ENCODE results near the gene ZNF236. TPM values are rescaled to one million over a fixed set of nuclear protein-coding genes. Genes with fewer than 3 reads are reported as not detected.

Gene ZNF236
- total RNA-seq, 4 donors from 2014 or later: 10.1 to 15.8 (median 14.8) TPM

GRCh38 chr18:76957384-76958355 lies 135.3 kb downstream of the ZNF236 start:
- Histone ChIP-seq H3K36me3 (peaks cover 20 to 65% (median 54%) of the 10 kb centered on the region in 4 donors), H3K27me3 (no peaks in the 10 kb centered on the region), H3K27ac (replicated peaks in 1 of 4) (no peak overlapping the region), H3K4me1 (peaks cover 10 to 22% (median 17%) of the 10 kb centered on the region in 4 donors), H3K4me3 (no peak overlapping the region), H3K9me3 (no peaks in the 10 kb centered on the region)
- no peak for TF ChIP-seq CTCF (IDR thresholded peaks at IDR 0.05)
- no peak for TF ChIP-seq POLR2A (IDR thresholded peaks at IDR 0.05; ENCODE audit: low read depth)
- no peak for TF ChIP-seq EP300 (IDR thresholded peaks at IDR 0.05)
- no peak for TF ChIP-seq POLR2AphosphoS5 (IDR thresholded peaks at IDR 0.05)
- intact Hi-C loops (cut with DNase I): no loop called here
- 87% methylated on average over 18 of the region's 18 CpGs for WGBS
- peak; percentile 34 for DNase-seq (ENCODE audit: extremely low spot score)

GRCh38 chr18:76958692-76959341 lies 136.5 kb downstream of the ZNF236 start:
- no peaks in the 10 kb centered on the region for H3K27me3 ChIP-seq
- DNase-seq (ENCODE audit: extremely low spot score): no peak
- H3K4me1 ChIP-seq: peaks cover 2 to 10% (median 7%) of the 10 kb centered on the region in 4 donors
- H3K9me3 ChIP-seq: no peaks in the 10 kb centered on the region
- 76% methylated on average over 16 of the region's 16 CpGs for WGBS
- H3K36me3 ChIP-seq: peaks cover 20 to 70% (median 56%) of the 10 kb centered on the region in 4 donors
- no peak overlapping the region for H3K4me3 ChIP-seq
- TF ChIP-seq CTCF (IDR thresholded peaks at IDR 0.05) (no peak), POLR2AphosphoS5 (IDR thresholded peaks at IDR 0.05) (no peak), EP300 (IDR thresholded peaks at IDR 0.05) (no peak), POLR2A (IDR thresholded peaks at IDR 0.05; ENCODE audit: low read depth) (no peak)
- H3K27ac ChIP-seq (replicated peaks in 1 of 4): no peak overlapping the region
- intact Hi-C loops (cut with DNase I): no loop called here

GRCh38 chr18:76959605-76960004 lies 137.2 kb downstream of the ZNF236 start:
- no peak for TF ChIP-seq EP300 (IDR thresholded peaks at IDR 0.05)
- TF ChIP-seq POLR2A (IDR thresholded peaks at IDR 0.05; ENCODE audit: low read depth): no peak
- TF ChIP-seq POLR2AphosphoS5 (IDR thresholded peaks at IDR 0.05): no peak
- TF ChIP-seq CTCF (IDR thresholded peaks at IDR 0.05): no peak
- H3K4me3 ChIP-seq: no peak overlapping the region
- intact Hi-C loops (cut with DNase I): no loop called here
- H3K36me3 ChIP-seq: peaks cover 20 to 70% (median 56%) of the 10 kb centered on the region in 4 donors
- peaks cover 0 to 3% (median 0%) of the 10 kb centered on the region in 4 donors for H3K4me1 ChIP-seq
- H3K9me3 ChIP-seq: no peaks in the 10 kb centered on the region
- no peaks in the 10 kb centered on the region for H3K27me3 ChIP-seq
- no peak overlapping the region for H3K27ac ChIP-seq (replicated peaks in 1 of 4)
- 90% methylated on average over 8 of the region's 8 CpGs for WGBS
- DNase-seq (ENCODE audit: extremely low spot score): no peak

GRCh38 chr18:76960528-76961035 lies 138.2 kb downstream of the ZNF236 start:
- Histone ChIP-seq H3K4me3 (no peak overlapping the region), H3K9me3 (no peaks in the 10 kb centered on the region), H3K4me1 (peaks cover 0 to 3% (median 0%) of the 10 kb centered on the region in 4 donors), H3K36me3 (peaks cover 20 to 70% (median 55%) of the 10 kb centered on the region in 4 donors), H3K27me3 (no peaks in the 10 kb centered on the region), H3K27ac (replicated peaks in 1 of 4) (no peak overlapping the region)
- no peak for DNase-seq (ENCODE audit: extremely low spot score)
- 94% methylated on average over 16 of the region's 16 CpGs for WGBS
- intact Hi-C loops (cut with DNase I): no loop called here
- TF ChIP-seq CTCF (IDR thresholded peaks at IDR 0.05) (no peak), EP300 (IDR thresholded peaks at IDR 0.05) (no peak), POLR2AphosphoS5 (IDR thresholded peaks at IDR 0.05) (no peak), POLR2A (IDR thresholded peaks at IDR 0.05; ENCODE audit: low read depth) (no peak)
